NCI-H2171 (cell line): ENCODE data around the gene FAM83G.
"Not testable (repeated sequence)": the region's sequence is repeated elsewhere in the genome, so short reads cannot be mapped to it uniquely, and the experiment has no call there.

Experiments
- DNase-seq: peaks from one replicate; lab custom pipeline; 2025; lab: John Stamatoyannopoulos, UW

Gene FAM83G

DNA sequence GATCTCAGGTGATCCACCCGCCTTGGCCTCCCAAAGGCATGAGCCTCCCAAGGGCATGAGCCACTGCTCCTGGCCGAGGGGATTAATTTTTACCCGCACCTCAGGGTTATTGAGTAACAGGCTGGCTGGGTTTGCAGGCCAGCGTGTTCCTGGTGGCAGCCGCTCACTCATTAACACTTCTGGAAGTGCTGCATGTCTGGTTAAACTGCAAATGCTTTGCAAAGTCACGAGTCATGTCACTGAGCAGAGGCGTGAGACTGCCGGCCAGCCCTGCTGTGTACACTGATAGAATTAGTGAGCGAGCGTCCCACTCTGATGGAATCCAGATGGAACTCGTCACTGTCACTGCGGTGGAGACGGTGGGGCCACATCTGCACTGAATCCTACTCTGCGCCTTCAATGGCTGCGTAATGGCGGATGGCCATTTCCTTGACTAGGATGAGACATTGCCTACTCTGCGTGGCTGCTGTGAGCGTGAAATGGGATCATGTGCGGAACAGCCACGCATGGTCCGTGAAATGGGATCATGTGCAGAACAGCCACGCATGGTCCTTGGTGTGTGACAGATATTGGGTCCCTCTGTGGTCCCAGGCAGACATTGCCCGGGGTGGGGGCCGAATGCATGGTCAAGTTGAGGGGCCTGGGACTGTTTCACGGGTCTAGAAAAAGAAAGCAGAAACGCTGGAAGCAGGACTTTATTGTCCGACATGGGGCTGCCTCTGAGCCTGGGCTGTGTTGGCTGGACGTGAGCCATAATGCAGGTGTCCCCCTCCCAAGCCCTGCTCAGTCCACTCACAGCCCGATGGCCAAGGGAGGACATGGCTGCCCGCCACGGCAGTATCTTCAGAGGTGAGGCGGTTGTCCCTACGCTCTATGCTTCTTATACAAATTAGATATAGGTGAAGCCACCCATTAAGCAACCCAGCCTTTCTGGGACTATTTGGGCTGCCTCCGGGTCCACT, 53.3 kb downstream of the FAM83G start:
- no peak for DNase-seq

DNA sequence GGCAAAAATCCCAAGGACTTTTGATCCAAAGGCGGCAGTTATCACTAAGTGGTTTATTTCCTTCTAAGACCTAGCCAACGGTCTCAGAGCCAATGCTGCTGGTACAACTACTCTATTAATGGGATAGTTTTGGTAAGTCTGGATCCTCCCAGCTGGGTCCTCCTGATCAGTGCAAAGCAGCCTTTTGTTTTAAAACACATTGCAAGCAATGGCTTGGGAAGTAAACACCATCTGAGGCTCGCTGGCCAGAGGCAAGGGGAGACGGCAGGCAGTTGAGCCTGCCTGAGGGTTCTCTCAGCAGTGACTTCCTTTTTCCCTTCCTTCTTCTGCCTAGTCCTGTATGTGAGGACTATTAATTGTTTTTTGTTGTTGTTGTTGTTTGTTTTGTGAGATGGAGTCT, 54.2 kb downstream of the FAM83G start:
- DNase-seq: no peak

DNA sequence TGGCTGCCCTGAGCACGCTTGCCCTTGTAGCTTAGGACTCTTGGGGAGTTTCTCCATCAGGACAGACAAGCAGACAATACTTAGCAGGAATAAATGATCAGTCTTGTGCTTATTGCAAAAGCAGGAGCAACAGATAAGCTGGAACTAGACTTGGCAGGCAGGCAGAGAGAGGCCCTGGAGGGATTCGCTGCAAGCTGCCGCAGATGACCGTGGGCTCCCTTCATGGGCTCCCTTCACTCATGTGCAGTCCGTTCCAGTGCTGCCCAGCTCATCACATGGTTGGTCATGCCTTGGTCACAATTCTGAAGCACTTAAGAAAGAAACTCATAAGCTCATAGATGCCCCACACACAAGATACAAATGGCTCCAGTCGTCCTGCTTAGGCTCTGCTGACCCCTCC, 55.0 kb downstream of the FAM83G start:
- no peak for DNase-seq

DNA sequence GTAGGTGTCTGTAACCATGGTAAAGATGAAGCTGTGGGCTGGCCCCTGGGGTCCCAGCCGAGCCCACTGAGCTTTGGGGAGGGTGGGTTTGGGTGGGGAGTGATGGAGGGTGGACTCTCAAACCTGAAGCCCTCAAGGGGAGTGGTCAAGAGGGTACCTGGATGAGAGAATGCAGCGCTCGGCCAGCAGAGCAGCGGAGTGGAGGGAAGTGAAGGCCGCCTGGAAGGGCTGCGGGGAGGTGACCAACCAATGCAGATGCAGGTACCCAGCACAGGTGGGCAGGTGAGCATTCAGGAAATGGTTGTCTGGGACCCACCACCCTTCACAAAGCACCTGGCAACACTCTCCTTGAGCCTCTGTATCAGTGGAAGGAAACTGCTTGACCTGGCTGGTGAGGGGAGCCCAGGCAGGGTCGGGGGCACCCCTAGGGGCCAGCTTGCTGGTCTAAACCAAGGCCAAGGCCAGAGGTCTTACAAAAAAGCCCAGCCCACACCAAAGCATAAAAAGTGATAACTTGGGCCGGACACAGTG, 56.0 kb downstream of the FAM83G start:
- no peak for DNase-seq

DNA sequence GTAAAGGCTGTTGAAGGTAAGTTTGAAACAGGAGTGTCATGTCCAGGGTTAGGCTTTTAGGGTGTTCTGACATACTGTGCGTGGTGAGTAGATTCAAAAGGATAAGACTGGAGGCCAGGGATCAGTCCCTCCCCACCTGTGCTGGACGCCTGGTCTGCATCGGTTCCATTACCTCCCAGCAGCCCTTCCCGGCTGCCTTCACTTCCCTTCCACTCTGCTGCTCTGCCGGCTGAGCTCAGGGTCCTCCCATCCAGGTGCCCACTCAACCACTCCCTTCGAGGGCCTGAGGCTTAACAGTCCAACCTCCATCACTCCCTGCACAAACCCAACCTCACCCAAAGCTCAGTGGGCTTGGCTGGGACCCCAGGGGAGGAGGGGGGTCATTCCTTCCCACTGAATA, 56.7 kb downstream of the FAM83G start:
- DNase-seq: no peak

DNA sequence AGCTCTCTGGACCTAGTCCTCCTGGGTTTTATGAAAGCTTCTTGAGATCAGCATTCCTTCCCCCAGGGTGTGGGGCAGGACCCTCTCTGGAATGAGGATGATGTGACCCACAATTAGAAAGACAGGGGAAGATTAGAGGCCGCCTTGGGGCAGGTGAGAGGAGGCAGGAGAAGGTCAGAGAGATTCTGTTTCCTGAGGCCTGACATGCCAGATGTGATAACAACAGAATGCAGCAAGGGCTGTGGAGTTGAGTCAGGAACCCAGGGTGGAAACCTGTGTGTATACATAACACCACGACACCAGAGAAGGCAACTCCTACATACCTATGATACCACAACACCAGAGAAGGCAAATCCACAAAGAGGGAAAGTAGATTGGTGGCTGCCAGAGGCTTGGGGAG, 58.0 kb downstream of the FAM83G start:
- DNase-seq: no peak

DNA sequence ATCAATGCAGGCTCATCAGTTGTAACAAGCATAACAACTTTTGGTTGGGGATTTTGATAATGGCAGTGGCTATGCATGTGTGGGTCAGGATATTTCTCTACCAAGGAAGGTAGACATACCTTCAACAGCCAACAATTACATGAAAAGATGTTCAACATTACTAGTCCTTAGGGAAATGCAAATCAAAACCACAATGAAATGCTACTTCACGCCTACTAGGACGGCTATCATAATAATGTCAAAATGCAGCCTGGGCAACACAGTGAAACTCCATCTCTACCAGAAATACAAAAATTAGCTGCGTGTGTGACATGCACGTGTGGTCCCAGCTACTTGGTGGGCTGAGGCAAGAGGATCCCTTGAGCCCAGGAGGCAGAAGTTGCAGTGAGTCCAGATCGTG, 59.9 kb downstream of the FAM83G start:
- DNase-seq: no peak

DNA sequence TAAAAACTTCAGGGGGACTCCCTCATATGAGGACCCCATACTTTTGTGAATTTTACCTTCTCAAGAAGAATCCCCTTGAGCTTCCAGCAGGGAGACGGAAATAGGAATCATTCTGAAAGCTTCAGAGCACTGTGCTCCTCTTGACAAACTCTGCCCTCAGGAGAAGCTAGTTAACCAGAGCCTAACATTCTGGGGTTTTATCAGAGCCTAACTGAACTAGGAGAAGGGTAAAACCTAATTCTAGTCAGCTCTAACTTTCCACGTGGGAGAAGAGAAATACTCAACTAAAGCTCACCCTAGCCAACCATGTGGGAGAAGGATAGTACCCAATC, 65.9 kb downstream of the FAM83G start:
- DNase-seq: no peak

DNA sequence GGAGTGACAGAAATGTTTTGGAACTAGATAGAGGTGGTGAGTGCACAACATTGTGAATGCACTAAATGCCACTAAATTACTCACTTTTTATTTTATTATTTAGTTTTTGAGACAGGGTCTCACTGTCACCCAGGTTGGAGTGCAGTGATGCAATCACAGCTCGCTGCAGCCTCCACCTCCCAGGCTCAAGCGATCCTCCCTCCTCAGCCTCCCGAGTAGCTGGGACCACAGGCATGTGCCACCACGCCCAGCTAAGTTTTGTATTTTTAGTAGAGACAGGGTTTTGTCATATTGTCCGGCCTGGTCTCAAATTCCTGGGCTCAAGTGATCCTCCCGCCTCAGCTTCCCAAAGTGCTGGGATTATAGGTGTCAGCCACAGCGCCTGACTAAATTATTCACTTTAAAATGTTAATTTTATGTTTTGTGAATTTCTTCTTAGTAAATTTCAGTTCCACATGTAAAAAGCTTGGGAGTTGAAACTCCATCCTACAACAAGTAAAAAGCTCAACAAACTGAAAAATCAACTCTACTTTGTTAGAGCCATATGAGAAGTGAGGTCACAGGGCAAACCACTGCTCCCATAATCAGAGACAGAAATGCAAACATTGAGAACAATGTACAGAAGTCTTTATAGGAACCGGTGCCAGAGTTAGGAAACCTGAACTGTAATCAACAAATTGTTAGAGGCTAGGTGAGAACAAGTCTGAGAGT, 66.4 kb downstream of the FAM83G start:
- no peak for DNase-seq

DNA sequence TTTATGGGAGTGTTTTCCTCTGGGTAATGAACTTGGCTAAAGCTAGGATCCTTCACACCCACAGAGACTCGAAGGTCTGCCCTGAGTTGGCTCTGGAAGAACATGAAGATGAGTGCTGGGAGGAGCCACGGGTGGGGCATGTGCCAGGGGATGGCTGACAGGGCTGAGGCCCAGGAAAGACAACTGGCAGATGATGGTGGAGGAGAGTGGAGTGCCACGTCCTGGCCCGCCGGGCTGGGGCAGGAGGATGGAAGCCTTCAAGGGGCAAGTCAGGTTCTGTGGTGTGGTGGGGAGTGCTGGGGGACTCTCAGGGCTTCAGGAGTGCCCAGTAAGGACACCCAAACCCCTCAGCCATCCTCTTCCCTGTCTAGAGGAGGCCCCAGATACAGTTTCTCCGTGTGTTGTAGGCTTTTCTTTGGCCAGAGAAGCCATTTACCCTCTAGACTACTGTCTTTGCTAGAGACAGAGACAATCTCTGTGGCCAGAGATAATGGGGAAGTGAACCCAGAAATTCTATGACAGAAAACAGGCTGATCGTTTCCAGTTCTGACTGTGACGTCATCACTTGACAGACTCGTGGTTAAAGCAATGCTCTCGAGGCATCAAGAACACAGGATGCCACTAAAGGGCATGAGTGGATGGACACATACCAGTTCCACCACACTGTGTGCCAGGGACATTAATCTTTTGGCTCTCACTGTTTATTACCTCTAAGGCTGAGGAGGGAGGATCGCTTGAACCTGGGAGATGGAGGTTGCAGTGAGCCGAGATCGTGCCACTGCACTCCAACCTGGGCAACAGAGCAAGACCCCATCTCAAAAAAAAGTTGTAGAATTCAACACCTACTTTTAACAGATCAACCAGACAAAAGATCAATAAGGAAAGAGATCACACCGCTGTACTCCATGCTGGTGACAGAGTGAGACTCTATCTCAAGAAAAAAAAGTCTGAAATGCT, 71.2 kb downstream of the FAM83G start:
- DNase-seq: no peak

DNA sequence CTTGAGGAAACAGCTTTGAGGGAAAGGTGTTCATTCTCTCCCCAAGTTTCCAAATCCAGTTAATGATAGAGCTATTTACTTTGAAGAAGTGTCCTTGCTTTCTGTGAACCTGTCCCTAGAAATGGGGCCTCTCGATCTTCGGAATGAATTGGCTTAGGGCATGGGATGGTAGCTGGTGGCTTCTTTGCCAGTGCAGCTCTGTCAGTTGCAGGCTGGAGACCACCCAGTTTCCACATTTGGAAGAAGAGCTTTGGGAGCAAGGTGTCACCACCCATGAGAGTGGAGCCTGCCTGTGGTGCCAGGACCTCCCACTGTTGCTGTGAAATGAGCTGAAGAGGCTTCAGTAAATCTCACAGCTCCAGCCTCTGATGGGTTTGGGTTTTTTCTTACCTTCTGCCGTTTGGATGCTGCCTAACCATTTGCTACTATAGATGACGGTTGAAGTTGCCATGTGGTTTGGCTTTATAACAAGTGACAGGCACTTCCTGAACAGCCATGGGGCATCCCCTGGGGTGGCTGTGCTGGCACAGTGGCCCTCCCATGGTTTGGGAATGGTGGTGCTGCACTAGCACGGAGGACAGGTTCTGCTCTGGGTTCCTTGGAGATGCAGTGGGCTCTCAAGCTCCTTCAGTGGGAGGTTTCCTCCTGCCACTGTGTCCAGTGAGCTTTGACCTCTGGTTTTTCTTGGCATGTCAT, 72.1 kb downstream of the FAM83G start:
- no peak for DNase-seq

DNA sequence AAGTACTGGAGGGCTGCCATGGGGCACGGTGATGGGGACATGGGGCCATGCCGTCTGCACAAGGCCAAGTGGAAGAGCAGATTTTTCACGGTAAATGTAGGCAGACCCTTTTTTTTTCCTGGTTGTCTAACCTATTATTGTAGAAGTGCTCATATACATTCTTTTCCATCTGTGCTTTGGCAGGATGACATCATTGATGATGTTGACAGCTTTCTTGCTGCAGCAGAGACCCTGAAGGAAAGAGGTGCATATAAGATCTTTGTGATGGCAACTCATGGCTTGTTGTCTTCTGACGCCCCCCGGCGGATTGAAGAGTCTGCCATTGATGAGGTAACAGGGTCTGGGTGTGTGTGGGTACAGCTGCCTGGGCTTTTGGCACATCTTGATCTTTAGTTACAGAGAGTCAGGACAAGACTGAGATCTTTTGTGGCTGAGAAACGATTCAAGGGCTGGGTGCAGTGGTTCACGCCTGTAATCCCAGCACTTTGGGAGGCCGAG, 75.9 kb downstream of the FAM83G start:
- no peak for DNase-seq

DNA sequence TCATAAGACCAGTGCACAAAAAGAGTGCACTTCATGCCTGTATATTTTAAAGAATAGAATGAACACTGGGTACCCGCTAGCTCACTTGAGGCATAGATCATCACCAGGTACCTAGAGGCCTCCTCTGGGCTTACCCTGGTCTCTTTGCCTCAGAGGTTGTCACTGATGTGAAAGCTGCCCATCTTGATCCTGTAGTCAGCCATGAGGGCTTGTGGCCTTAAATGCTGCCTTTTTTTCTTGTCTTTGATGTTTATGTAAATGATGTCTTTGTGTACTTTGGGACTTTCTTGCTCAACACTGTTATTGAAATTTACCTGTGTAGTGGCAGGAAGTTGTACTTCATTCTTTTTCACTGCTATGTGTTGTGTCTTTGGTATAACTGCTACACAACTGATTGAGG, 79.4 kb downstream of the FAM83G start:
- DNase-seq: no peak

DNA sequence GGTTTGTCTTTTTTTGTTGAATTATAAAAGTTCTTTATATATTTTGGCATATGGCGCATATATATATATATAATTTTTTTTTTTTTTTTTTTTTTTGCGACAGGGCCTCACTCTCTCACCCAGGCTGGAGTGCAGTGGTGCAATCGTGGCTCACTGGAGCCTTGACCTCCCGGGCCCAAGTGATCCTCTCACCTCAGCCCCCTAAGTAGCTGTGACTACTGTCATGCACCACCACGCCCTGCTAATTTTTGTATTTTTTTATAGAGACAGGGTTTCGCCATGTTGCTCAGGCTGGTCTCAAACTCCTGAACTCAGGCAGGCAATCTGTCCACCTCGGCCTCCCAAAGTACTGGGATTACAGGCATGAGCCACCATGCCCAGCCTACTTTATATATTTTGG, 82.0 kb downstream of the FAM83G start:
- not testable (repeated sequence) for DNase-seq

DNA sequence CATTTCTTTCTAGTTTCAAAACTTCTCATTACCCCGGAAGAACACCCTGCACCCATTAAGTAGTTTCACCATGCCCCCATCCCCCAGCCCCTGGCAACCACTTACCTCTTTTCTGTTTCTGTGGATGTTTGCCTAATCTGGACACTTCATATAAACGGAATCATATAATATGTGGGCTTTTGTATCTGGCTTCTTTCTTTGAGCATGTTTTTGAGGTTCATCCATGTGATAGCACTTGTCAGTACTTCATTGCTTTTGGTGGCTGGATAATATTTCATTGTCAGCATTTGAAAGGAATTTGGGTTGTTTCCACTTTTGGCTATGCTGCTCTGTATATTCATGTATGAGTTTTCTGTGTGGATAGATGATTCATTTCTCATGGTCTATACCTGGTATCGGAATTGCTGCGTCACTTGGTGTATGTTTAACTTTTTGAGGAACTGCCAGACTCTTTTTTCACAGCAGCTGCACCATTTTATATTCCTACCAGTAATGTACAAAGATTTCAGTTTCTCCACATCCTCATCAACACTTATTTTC, 82.6 kb downstream of the FAM83G start:
- no peak for DNase-seq

DNA sequence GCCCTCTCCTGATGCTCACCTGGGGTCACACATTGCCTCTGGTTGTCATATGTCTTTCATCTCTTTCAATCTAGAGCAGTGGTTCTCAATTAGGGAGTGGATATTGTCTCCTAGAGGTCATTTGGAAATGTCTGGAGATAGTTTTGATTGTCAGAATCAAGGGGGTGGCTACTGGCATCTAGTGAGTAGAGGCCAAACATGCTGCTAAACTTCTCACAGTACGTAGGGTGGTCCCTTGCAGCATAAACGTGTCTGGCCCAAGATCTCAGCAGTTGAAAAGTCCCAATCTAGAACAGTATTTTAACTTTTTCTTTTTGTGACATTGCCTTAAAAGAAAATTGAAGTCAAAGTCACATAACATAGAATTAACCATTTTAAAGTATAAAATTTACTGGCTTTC, 83.1 kb downstream of the FAM83G start:
- no peak for DNase-seq

DNA sequence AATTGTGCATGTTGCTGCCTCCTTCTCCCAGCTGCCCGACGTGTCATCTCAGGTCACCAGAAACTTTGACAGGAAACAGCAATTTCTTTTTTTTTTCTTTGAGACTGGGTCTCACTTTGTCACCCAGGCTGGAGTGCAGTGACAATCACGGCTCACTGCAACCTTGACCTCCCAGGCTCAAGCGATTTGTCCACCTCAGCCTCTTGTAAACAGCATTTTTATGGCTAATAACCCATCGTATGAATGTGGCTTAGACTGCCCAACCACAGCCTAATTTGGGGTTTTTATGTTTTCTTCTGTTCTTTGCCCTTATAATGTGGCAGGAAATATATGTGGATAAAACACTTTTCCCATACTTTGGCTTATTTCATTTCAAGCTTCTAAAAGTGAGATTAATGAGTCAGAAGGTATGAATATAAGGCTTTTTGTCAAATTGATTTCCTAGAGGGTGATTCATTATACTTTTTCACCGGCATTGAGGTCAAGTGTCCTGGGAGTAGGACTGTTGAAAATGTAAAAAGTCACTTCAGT, 83.6 kb downstream of the FAM83G start:
- no peak for DNase-seq

DNA sequence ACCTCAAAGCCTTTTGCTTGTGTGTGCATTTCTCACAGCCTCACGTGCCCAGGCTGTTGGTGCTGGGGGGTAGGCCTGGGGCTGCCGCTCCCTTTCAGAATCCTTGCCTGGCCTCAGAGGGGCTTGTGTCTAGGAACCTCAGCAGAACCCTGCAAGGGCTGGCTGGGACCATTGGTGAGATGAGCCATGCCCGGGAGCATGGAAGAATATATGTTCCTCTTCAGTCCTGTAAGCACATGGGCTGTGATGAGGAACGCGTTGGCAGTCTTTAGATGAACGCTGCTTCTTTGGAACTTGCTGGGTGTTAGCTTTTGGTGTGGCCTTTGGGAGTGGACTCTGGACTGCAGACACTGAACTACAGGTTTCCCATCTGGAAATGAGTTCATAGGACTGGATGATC, 84.6 kb downstream of the FAM83G start:
- DNase-seq: no peak
